ENCODE results near the gene NSUN5.
"Not testable (repeated sequence)": the region's sequence is repeated elsewhere in the genome, so short reads cannot be mapped to it uniquely, and the experiment has no call there.

The NSUN5 gene

DNA sequence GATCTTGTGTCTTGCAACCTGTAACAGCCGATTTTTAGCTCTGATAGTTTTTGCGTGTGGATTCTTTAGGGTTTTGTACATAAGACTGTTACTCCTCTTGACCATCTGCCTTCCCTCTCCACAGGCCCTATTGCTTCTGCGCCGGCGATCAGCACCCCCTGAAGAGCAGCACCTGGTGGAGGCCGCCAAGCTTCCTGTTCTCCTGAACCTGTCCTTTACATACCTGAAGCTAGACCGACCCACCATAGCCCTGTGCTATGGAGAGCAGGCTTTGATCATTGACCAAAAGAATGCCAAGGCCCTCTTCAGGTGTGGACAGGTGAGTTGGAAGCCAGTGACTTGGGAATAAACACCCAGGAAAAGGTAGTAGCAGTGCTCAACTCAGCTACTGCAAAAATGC lies 31.9 kb upstream of the NSUN5 start:
- TF ChIP-seq ZNF274 (IDR thresholded peaks at IDR 0.05; ENCODE audit: low read depth, low read length) = no peak
- H3K4me3 ChIP-seq (ENCODE audit: low read length) = no peak overlapping the region

DNA sequence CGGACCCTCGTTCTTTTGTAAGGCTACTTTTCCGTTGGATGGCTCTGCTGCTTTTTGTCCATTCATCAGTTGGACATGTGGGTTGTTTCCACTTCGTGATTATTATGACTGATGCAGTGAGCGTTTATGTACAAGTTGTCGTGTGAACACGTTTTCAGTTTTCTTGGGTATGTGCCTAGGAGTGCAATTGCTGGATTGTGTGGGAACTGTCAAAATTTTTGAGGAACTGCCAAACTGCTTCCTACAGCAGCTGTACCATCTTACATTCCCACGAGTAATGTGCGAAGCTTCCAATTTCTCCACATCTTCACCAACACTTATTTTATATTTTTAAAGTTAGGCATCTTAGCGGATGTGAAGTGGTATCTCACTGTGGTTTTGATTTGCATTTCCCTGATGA lies 29.7 kb upstream of the NSUN5 start:
- no peak overlapping the region for H3K4me3 ChIP-seq (ENCODE audit: low read length)
- no peak for TF ChIP-seq ZNF274 (IDR thresholded peaks at IDR 0.05; ENCODE audit: low read depth, low read length)

DNA sequence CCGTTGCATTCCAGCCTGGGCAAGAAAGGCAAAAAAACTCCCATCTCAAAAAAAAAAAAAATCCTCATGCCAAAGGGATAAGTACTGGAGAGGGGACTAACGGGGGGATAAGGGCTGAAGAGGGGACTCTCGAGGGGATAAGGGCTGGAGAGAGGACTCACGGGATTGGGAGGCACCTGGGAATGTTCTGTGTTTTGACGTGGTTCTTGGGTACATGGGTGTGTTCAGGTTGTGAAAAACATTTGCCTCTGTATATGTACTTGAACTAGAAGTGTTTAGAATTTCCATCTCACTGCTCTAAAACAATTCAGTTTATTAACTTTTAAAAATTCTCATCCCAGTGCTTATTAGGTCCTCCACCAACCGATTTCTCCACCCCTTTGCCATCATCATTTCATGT lies 23.8 kb upstream of the NSUN5 start:
- no peak overlapping the region for H3K4me3 ChIP-seq (ENCODE audit: low read length)
- no peak for TF ChIP-seq ZNF274 (IDR thresholded peaks at IDR 0.05; ENCODE audit: low read depth, low read length)

DNA sequence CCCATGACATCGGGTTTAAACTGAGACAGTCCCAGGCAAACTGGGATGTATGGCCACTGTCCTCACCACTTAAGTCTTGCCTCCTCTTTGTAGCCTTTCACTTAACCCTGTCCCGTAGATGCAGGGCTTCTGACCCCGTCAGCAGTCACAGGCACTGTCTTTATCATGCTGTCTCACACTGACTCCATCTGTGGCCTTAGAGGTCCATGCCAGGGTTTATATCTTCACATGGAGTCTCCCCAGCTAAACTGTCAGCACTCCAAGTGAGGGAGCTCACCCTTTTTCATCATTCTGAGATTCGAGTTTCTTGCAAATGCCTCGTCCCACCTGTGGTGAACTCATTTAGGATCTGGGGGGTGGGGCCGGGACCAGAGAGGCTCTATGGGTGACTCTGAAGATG lies 22.1 kb upstream of the NSUN5 start:
- no peak for TF ChIP-seq ZNF274 (IDR thresholded peaks at IDR 0.05; ENCODE audit: low read depth, low read length)

DNA sequence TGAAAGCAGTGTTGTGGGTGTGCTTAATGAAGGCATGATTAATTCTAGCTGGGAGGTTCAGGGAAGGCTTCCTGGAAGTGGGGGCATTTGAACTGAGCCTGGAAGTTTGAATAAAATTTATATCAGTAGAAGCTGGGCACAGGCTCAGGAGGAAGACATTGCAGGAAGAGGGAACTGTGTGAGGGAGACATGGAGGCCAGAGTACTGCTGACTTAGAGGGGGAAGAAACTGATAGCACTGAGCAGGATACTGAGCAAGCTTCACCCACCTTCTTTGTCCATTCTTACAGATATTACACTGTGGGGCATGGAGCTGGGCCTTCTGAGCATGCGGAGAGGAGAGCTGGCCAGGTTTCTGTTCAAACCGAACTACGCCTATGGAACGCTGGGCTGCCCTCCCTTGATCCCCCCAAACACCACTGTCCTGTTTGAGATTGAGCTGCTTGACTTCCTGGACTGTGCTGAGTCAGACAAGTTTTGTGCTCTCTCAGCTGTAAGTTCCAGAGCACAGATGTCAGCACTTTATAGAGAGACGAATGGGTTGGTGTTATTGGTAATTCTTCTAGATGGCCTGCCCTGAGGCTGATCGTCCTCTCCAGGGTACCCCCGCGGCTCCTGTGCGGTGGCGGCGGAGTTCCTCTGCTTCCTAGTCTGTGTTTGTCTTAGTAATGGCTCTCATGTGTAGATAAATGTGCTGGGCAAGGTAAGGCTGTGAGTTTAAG lies 21.4 kb upstream of the NSUN5 start:
- TF ChIP-seq ZNF274 (IDR thresholded peaks at IDR 0.05; ENCODE audit: low read depth, low read length) = no peak

More for the DNA sequence above, 22.1 kb upstream of the NSUN5 start:
- H3K4me3 ChIP-seq (ENCODE audit: low read length) = no peak overlapping the region

DNA sequence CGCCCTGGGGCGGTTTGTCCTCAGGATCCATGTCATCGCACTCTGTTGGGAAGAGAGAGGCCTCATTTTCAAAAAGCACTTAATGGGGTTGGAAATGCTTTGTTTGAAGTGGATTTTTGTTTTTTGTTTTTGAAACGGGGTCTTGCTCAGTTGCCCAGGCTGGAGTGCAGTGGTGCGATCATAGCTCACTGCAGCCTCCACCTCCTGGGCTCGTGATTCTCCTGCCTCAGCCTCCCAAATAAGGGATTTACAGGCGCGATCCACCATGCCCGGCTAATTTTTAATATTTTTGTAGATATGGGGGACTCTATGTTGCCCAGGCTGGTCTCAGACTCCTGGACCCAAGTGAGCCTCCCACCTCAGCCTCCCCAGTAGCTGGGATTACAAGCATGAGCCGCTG lies 20.1 kb upstream of the NSUN5 start:
- no peak overlapping the region for H3K4me3 ChIP-seq (ENCODE audit: low read length)
- no peak for TF ChIP-seq ZNF274 (IDR thresholded peaks at IDR 0.05; ENCODE audit: low read depth, low read length)

More for the DNA sequence above, 21.4 kb upstream of the NSUN5 start:
- H3K4me3 ChIP-seq (ENCODE audit: low read length) = no peak overlapping the region

DNA sequence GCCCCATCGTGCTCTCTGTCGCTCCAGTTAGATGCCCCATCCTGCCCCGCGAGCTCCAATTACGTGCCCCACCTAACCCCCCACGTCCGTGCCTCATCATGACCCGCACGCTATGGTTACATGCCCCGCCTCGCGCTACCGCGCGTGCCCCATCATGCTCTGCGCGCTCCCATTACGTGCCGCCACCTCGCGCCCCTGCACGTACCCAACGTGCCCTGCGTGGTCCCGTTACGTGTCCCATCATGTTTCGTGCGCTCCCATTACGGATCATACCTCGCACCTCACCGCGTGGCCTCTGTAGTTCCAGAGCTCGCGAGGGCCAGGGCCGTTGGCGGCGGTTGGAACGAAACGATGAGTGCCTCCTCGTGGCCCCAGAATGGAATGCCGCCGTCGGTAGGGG lies 19.3 kb upstream of the NSUN5 start, which contains the start of the genes FKBP6 and TRIM50:
TSS of gene FKBP6 (plus strand) at position 240 of the 400 bp plus-strand sequence. CDS start 268 bp downstream, outside the sequence.
TSS of gene TRIM50 (minus strand) at position 161 of the 400 bp plus-strand sequence. CDS start 3,295 bp downstream, outside the sequence.
- H3K4me3 ChIP-seq (ENCODE audit: low read length) = not testable (repeated sequence)

DNA sequence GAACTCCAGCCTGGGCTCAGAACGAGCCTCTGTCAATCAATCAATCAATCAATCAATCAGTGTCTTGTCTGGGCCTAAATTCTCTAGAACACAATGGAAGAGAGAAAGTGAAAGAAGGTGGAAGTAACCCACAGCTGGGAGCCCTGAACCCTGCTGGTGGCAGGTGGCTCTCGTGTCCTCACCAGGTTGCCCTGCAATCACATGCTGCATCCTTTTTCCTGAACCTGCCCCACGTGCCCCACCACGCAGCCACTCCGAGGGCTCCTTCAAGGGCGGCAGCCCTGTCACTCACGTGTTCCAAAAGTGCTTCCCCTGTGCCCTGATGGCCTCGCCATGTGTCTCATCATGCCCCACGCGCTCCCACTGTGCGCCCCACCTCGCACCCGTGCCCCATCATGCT lies 18.8 kb upstream of the NSUN5 start:
- not testable (repeated sequence) for H3K4me3 ChIP-seq (ENCODE audit: low read length)

DNA sequence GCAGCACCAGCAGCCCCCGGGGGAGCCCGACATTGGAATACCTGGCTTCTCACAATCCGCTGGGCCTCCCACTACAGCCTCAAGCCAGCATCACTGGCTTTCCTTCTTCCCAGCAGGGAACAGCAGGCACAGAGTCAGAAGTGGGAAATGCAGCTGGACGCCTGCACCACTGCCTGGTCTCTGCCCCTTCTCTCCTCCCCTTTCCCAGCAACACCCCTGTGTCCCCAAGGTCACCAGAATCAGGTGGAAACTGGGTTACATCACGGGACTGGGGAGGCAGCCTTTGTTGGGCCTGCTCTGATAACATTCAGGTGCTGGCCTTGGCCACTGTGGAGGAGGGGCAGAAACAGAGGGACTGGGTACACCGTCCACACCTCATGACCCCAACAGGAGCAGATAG lies 16.8 kb upstream of the NSUN5 start:
- H3K4me3 ChIP-seq (ENCODE audit: low read length) = not testable (repeated sequence)

DNA sequence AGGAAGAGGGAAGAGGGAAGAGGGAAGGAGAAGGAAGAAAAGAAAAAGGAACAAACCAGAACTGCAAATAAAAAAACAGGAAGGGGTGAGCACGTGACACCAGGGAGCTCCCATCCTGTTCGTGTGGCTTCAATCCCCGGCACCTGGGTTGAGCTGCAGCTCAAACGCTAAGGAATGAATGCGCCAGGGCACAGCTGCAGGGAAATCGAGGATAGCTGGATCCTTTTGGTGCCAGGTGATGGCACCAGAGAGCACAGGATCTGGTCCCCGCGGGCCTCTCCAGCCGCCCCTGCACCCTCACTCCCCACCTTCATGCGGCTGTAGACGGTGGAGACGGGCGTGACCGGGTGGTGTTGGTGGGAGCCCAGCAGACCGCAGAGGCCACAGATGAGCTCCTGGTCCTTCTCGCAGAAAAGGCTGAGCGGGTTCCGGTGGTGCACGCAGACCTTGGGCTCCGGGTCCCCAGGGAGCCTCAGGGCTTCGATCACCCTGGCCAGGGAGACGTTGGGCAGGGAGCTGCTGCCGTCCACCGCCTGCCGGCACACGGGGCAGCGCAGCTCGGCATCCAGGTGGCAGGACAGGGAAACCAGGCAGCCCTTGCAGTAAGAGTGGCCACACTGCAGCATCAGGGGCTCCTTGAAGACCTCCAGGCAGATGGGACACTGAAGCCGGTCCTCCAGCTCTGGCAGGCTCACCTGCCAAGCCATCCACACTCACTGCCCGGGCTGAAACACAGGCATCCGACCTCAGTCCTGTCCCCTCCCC lies 15.6 kb upstream of the NSUN5 start:
- not testable (repeated sequence) for H3K4me3 ChIP-seq (ENCODE audit: low read length)

DNA sequence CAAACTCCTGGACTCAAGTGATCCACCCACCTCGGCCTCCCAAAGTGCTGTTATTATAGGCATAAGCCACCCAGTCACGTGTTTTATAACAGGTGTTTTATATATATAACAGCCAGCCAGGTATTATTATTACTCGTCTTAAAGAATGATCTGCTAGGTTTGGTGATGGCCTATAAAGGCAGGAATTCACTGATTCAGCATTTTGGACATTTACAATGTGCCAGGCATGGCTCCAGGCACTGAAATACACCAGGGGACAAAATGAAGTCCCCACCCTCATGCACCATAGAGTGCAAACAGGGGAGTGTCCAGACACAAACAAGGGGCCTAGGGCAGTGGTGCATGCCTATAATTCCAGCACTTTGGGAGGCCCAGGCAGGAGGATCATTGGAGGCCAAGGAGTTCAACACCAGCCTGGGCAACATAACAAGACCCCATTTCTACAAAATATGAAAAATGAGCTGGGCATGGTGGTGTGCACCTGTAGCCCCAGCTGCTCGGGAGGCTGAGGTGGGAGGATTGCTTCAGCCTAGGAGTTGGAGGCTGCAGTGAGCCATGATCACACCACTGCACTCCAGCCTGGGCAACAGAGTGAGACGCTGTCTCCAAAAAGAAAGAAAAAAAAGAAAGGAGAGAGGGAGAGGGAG lies 14.9 kb upstream of the NSUN5 start:
- H3K4me3 ChIP-seq (ENCODE audit: low read length) = not testable (repeated sequence)

DNA sequence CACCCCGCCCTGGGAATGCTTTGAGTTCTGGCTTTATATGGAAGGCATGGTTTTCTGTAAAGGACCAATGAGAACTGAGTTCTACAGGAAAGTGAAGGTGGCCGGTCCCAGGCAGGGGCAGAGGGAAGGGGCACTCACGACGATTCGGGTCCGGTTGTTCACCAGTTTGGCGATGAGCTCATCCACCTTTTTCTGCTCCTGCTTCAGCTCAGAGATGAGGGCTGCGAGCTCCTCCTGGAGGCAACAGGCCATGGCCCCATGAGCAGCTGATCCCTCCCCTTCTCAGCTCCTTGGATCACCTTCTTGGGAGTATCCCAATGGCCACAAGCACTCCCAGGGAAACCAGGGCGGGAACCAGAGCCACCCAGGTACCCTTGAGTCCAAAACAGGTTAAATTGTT lies 11.4 kb upstream of the NSUN5 start:
- H3K4me3 ChIP-seq (ENCODE audit: low read length) = not testable (repeated sequence)

DNA sequence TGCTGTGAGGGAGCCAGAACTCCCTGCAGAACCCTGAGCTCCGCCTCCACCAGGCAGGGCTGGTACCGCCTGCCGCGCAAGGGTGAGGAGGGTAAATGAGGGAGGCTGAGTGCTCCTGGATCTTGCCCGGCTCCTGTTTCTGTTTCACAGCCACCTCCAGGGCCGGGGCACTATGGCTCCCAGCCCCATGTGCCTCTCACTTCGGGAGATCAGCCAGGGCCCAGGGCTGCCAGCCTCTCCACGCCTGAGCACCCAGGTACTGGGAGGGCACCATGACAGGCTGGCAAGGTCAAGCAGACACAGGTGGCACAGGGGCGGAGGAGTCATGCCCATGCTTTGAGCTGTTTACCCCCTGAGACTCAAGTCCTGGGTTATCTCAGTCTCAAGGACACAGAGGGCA lies 10.9 kb upstream of the NSUN5 start:
- H3K4me3 ChIP-seq (ENCODE audit: low read length) = not testable (repeated sequence)

DNA sequence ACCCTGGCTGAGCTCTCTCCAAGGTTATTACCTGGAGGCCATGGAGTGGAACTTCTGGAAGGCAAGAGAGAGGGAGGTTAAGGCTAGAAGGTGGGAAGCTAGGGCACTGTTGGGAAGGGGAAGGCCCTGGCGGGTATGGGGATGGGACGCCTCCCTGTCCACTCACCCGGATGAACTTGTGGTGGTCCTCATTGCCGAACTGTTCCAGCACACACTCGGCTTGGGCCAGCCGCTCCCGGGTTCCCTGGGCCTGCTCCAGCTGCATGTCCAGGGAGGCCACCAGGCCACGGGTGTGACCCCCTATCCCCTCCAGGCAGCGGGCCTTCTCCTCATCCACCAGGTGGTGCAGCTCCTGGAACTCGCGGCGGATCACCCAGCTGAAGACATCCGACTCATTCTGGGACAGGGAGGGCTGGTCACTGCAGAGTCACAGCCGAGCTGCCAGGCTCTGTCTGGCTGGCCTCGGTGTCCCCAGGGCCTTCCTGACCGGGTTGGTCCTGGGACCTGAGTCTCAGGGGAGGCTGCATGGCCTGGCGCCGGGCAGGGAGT lies 10.1 kb upstream of the NSUN5 start:
- not testable (repeated sequence) for H3K4me3 ChIP-seq (ENCODE audit: low read length)

DNA sequence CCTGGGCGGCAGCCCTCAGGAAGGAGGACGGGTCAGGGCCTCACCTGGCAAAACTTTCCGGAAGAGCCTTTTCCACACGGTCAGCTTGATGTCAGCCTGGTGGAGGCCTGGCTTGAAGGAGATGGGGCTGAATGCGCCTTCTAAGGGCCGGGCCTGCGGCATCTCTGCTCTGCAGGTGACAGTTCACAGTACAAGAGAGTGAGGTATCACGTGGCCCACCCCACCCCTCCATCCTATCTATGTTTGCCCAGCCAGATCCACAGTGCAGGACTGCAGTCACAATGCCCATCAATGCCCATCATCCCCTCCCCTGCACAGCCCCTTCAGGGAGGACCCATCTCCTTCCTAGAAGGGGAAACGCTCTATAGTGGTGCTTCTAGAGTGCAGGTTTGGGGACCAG lies 7.9 kb upstream of the NSUN5 start:
- H3K4me3 ChIP-seq (ENCODE audit: low read length) = no peak overlapping the region
- TF ChIP-seq ZNF274 (IDR thresholded peaks at IDR 0.05; ENCODE audit: low read depth, low read length) = no peak

All from GM08714 (cell line).